Breast epithelium (tissue), 3 donors: ENCODE measurements around the gene SBK2.

Experiments
- POLR2A ChIP-seq: fragments of 450-650 bp; IDR thresholded peaks from one replicate; pipeline ENCODE4 v1.6.1; 2016; ENCODE audit warnings: antibody characterized with exemption, mild to moderate bottlenecking, moderate library complexity
- TF ChIP-seq, protein P1 (sequence below), 3 donors: fragments of 450-650 bp; IDR thresholded peaks; one replicate each; pipeline ENCODE4 v1.5.1; 2016 to 2017; ENCODE audit warnings: antibody characterized with exemption in 3 of 3, mild to moderate bottlenecking in 3 of 3, moderate library complexity in 3 of 3

DNA sequence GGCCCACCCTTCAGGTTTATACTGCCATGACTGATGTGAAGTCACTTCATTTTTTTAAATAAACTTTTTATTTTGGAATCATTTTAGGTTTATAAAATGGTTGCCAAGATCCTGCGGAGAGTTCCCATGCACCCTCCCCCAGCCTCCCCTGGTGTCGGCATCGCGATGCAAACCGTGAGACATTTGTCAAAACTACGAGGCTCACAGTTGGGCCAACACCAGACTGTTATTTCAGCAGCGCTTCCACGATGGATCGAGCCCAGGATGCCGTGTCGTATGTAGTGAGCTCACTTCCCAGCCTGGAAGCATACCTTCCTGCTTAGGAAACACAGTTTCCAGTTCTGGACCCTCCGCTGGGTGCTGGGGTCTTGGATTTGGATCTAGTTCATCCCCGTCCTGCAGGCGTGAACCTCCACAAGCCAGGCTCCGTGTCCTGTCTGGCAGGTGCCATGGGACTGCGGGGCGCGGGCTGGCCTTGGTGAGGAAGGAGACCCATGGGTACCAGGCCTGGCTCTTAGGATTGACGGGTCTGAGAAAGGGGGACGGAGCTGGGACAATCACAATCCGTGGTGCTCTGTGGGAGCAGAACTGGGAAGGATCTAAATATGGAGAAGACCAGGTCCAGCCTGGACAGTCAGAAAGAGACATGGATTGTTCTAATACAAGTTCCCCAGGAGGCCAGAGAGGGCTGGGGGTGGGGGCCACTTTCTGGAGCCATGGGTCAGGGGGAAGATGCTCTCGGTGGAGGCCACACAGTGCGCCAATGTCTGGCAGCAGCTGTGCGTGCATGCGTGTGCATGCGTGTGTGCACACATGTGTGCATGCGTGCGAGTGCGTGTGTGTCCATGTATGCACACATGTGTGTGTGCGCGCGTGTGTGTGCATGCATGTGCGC is 2.4 kb upstream of the SBK2 start:
- TF ChIP-seq, protein P1, sequence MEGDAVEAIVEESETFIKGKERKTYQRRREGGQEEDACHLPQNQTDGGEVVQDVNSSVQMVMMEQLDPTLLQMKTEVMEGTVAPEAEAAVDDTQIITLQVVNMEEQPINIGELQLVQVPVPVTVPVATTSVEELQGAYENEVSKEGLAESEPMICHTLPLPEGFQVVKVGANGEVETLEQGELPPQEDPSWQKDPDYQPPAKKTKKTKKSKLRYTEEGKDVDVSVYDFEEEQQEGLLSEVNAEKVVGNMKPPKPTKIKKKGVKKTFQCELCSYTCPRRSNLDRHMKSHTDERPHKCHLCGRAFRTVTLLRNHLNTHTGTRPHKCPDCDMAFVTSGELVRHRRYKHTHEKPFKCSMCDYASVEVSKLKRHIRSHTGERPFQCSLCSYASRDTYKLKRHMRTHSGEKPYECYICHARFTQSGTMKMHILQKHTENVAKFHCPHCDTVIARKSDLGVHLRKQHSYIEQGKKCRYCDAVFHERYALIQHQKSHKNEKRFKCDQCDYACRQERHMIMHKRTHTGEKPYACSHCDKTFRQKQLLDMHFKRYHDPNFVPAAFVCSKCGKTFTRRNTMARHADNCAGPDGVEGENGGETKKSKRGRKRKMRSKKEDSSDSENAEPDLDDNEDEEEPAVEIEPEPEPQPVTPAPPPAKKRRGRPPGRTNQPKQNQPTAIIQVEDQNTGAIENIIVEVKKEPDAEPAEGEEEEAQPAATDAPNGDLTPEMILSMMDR (IDR thresholded peaks at IDR 0.05), result no peak
- TF ChIP-seq POLR2A, result no peak
